Neuronal stem cell (in vitro differentiated cells): ENCODE results near the gene TFAP2C.

Experiments used
- DNase-seq: peaks from one replicate; pipeline ENCODE4 v3.0.0-alpha.2; 2013; ENCODE audit warnings: low spot score
- H2AFZ ChIP-seq: one replicate; pipeline ENCODE4 v1.6.1; 2013; ENCODE audit warnings: mild to moderate bottlenecking, low read length, inconsistent platforms
- H2AK5ac ChIP-seq: 2 replicates; pipeline ENCODE4 v1.6.1; 2013; ENCODE audit warnings: low read depth, mild to moderate bottlenecking, inconsistent platforms, low read length, moderate library complexity, mixed read lengths
- H2BK120ac ChIP-seq: 2 replicates; pipeline ENCODE4 v1.6.1; 2013; ENCODE audit warnings: low read depth, mild to moderate bottlenecking, inconsistent platforms, low read length, moderate library complexity, mixed read lengths
- H2BK12ac ChIP-seq: one replicate; pipeline ENCODE4 v1.6.1; 2013; ENCODE audit warnings: low read length, inconsistent platforms
- H2BK15ac ChIP-seq: 2 replicates; pipeline ENCODE4 v1.6.1; 2013; ENCODE audit warnings: mild to moderate bottlenecking, low read length, inconsistent platforms, mixed read lengths
- H2BK5ac ChIP-seq: one replicate; pipeline ENCODE4 v1.6.1; 2013; ENCODE audit warnings: inconsistent platforms, mild to moderate bottlenecking, low read length, moderate library complexity
- H3K14ac ChIP-seq: one replicate; pipeline ENCODE4 v1.6.1; 2013; ENCODE audit warnings: low read length, inconsistent platforms
- H3K18ac ChIP-seq: 2 replicates; pipeline ENCODE4 v1.6.1; 2013; ENCODE audit warnings: low read length, inconsistent platforms
- H3K23ac ChIP-seq: 2 replicates; pipeline ENCODE4 v1.6.1; 2013; ENCODE audit warnings: low read depth, mild to moderate bottlenecking, mixed read lengths, low read length, inconsistent platforms; ENCODE audit not compliant: poor library complexity
- H3K27ac ChIP-seq: replicated peaks from 3 replicates; pipeline ENCODE4 v1.5.1; 2013; ENCODE audit warnings: low read length, inconsistent platforms
- H3K27me3 ChIP-seq, 3 experiments: 2 replicates each; pipeline ENCODE4 v1.6.1; 2013; ENCODE audit warnings: low read length in 3 of 3, mild to moderate bottlenecking in 2 of 3, inconsistent platforms in 1 of 3, low read depth in 1 of 3, mixed read lengths in 1 of 3, moderate library complexity in 1 of 3; ENCODE audit not compliant: control insufficient read depth in 3 of 3, insufficient read depth in 3 of 3
- H3K36me3 ChIP-seq, 2 donors: replicated peaks in 1 of 2; 2 replicates each; pipeline ENCODE4 v1.6.1; 2013; ENCODE audit warnings: low read length in 2 of 2; ENCODE audit not compliant: control insufficient read depth in 2 of 2, insufficient read depth in 2 of 2
- H3K4ac ChIP-seq: 2 replicates; pipeline ENCODE4 v1.6.1; 2013; ENCODE audit warnings: inconsistent platforms, mild to moderate bottlenecking, low read length, moderate library complexity
- H3K4me1 ChIP-seq, 2 donors: 1 replicate in 1 of 2; 2 replicates in 1 of 2; pipeline ENCODE4 v1.6.1; 2013; ENCODE audit warnings: low read length in 2 of 2, low read depth in 1 of 2; ENCODE audit not compliant: control insufficient read depth in 2 of 2, insufficient read depth in 1 of 2
- H3K4me2 ChIP-seq: one replicate; pipeline ENCODE4 v1.6.1; 2013; ENCODE audit warnings: mild to moderate bottlenecking, low read length, inconsistent platforms; ENCODE audit not compliant: insufficient read depth, poor library complexity, severe bottlenecking
- H3K4me3 ChIP-seq, 2 donors: 2 replicates each; pipeline ENCODE4 v1.5.1; 2013; ENCODE audit warnings: low read length in 2 of 2, mild to moderate bottlenecking in 2 of 2, inconsistent platforms in 1 of 2, moderate library complexity in 1 of 2
- H3K79me1 ChIP-seq: one replicate; pipeline ENCODE4 v1.6.1; 2013; ENCODE audit warnings: low read depth, mild to moderate bottlenecking, inconsistent platforms, low read length, moderate library complexity
- H3K9ac ChIP-seq: one replicate; pipeline ENCODE4 v1.6.1; 2013; ENCODE audit warnings: mild to moderate bottlenecking, low read depth, low read length, inconsistent platforms; ENCODE audit not compliant: poor library complexity
- H3K9me3 ChIP-seq, 2 donors: replicated peaks in 1 of 2; 2 replicates each; pipeline versions ENCODE3 to v1.6.1; 2013; ENCODE audit warnings: low read length in 2 of 2, mild to moderate bottlenecking in 2 of 2, inconsistent platforms in 1 of 2, low read depth in 1 of 2, mixed read lengths in 1 of 2, moderate library complexity in 1 of 2; ENCODE audit not compliant: control insufficient read depth in 2 of 2, insufficient read depth in 1 of 2
- H4K8ac ChIP-seq: one replicate; pipeline ENCODE4 v1.6.1; 2013; ENCODE audit warnings: low read depth, mild to moderate bottlenecking, inconsistent platforms, low read length, moderate library complexity
- H4K91ac ChIP-seq: one replicate; pipeline ENCODE4 v1.6.1; 2013; ENCODE audit warnings: low read length, low read depth, mild to moderate bottlenecking, inconsistent platforms; ENCODE audit not compliant: poor library complexity
- WGBS, 2 donors: extraction: QIAGEN DNeasy Blood & Tissue Kit; methylation state at CpG; one replicate each; pipeline ENCODE4 v1.1.7; 2013; ENCODE audit warnings: missing lambda C conversion rate in 2 of 2, mixed read lengths in 1 of 2; ENCODE audit not compliant: insufficient read length in 2 of 2, insufficient replicate concordance in 1 of 2; ENCODE audit errors: extremely low coverage in 2 of 2; 5-methylcytosine and 5-hydroxymethylcytosine counted together

Gene TFAP2C

DNA sequence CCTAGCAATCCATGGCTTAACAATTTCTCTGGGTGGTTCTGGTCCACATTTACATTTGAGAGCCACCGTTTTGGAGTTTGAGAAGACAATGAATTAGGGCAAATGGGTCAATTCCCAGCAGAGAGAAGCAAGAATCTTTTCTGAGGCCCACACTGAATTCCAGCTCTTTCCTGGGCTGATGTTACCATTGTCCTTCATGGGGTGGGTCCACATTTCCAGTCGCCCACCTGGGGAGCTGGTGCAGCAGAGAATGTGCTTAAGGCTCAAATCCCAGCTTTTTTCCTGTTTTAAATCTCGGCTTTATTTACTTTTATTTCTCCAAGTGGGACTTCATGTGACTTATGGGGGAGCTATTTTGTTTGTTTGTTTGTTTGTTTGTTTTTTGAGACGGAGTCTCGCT is 44.2 kb upstream of the TFAP2C start:
- Histone ChIP-seq H2BK15ac (no peak overlapping the region), H4K8ac (no peak overlapping the region), H3K23ac (no peak overlapping the region), H3K36me3 (no peaks in the 10 kb centered on the region), H3K14ac (no peak overlapping the region), H2AFZ (no peak overlapping the region), H3K27me3 (peaks cover 0 to 4% (median 0%) of the 10 kb centered on the region in 3 experiments), H3K27ac (no peak overlapping the region), H3K79me1 (no peaks in the 10 kb centered on the region), H4K91ac (no peak overlapping the region), H2BK12ac (no peak overlapping the region), H3K9ac (no peak overlapping the region), H2BK120ac (no peak overlapping the region), H3K4ac (no peak overlapping the region), H3K4me1 (no peaks in the 10 kb centered on the region), H3K9me3 (peaks cover 0 to 3% of the 10 kb centered on the region in 2 donors), H2AK5ac (no peak overlapping the region), H3K4me2 (no peak overlapping the region), H3K18ac (no peak overlapping the region), H3K4me3 (no peak overlapping the region), H2BK5ac (no peak overlapping the region)
- DNase-seq, result no peak
- WGBS, 2 donors, result no CpG with 5 or more reads among the region's 5 CpGs

GRCh38 chr20:56587307-56588041 is 41.6 kb upstream of the TFAP2C start:
- no peaks in the 10 kb centered on the region for H3K4me1 ChIP-seq
- no CpG with 5 or more reads among the region's 7 CpGs for WGBS, 2 donors
- H4K91ac ChIP-seq, result no peak overlapping the region
- H2BK5ac ChIP-seq, result no peak overlapping the region
- no peak overlapping the region for H3K4ac ChIP-seq
- no peaks in the 10 kb centered on the region for H3K27me3 ChIP-seq
- no peaks in the 10 kb centered on the region for H3K79me1 ChIP-seq
- H3K4me2 ChIP-seq, result no peak overlapping the region
- H3K36me3 ChIP-seq, result no peaks in the 10 kb centered on the region
- H2BK12ac ChIP-seq, result no peak overlapping the region
- no peak for DNase-seq
- H2AFZ ChIP-seq, result no peak overlapping the region
- H2BK120ac ChIP-seq, result no peak overlapping the region
- H3K4me3 ChIP-seq, result no peak overlapping the region
- no peak overlapping the region for H3K9ac ChIP-seq
- no peak overlapping the region for H3K27ac ChIP-seq
- H3K23ac ChIP-seq, result no peak overlapping the region
- no peak overlapping the region for H3K18ac ChIP-seq
- H2BK15ac ChIP-seq, result no peak overlapping the region
- H2AK5ac ChIP-seq, result no peak overlapping the region
- no peak overlapping the region for H4K8ac ChIP-seq
- H3K14ac ChIP-seq, result no peak overlapping the region
- peaks cover 0 to 3% of the 10 kb centered on the region in 2 donors for H3K9me3 ChIP-seq

- no peak overlapping the region for H2BK15ac ChIP-seq
- no peaks in the 10 kb centered on the region for H3K36me3 ChIP-seq
- no peak overlapping the region for H3K14ac ChIP-seq
- H3K9me3 ChIP-seq, result peaks cover 0 to 3% of the 10 kb centered on the region in 2 donors
- no peak overlapping the region for H2BK5ac ChIP-seq
- no peak overlapping the region for H3K4me2 ChIP-seq
- WGBS, 2 donors, result no CpG with 5 or more reads among the region's 3 CpGs
- H3K9ac ChIP-seq, result no peak overlapping the region
- no peak overlapping the region for H2AFZ ChIP-seq
- H3K4ac ChIP-seq, result no peak overlapping the region
- no peak for DNase-seq
- H3K18ac ChIP-seq, result no peak overlapping the region
- H2BK12ac ChIP-seq, result no peak overlapping the region
- H2BK120ac ChIP-seq, result no peak overlapping the region
- no peaks in the 10 kb centered on the region for H3K79me1 ChIP-seq
- H3K4me3 ChIP-seq, result no peak overlapping the region
- no peaks in the 10 kb centered on the region for H3K4me1 ChIP-seq
- H4K8ac ChIP-seq, result no peak overlapping the region
- H2AK5ac ChIP-seq, result no peak overlapping the region
- H3K27ac ChIP-seq, result no peak overlapping the region
- peaks cover 0 to 4% (median 0%) of the 10 kb centered on the region in 3 experiments for H3K27me3 ChIP-seq
- H3K23ac ChIP-seq, result no peak overlapping the region
- no peak overlapping the region for H4K91ac ChIP-seq
Measured at GRCh38 chr20:56588996-56589395, 40.1 kb upstream of the TFAP2C start.

- no peak overlapping the region for H3K18ac ChIP-seq
- no peaks in the 10 kb centered on the region for H3K36me3 ChIP-seq
- no peak overlapping the region for H2BK12ac ChIP-seq
- WGBS, 2 donors, result no CpG with 5 or more reads among the region's 5 CpGs
- H2AFZ ChIP-seq, result no peak overlapping the region
- H3K4me1 ChIP-seq, result no peaks in the 10 kb centered on the region
- no peak overlapping the region for H2AK5ac ChIP-seq
- H2BK5ac ChIP-seq, result no peak overlapping the region
- H2BK15ac ChIP-seq, result no peak overlapping the region
- no peak overlapping the region for H3K27ac ChIP-seq
- no peak overlapping the region for H3K9ac ChIP-seq
- no peaks in the 10 kb centered on the region for H3K9me3 ChIP-seq
- H4K8ac ChIP-seq, result no peak overlapping the region
- no peak overlapping the region for H4K91ac ChIP-seq
- no peak overlapping the region for H3K23ac ChIP-seq
- H3K14ac ChIP-seq, result no peak overlapping the region
- H3K4ac ChIP-seq, result no peak overlapping the region
- H3K79me1 ChIP-seq, result no peaks in the 10 kb centered on the region
- peaks cover 0 to 4% (median 0%) of the 10 kb centered on the region in 3 experiments for H3K27me3 ChIP-seq
- DNase-seq, result no peak
- no peak overlapping the region for H2BK120ac ChIP-seq
- no peak overlapping the region for H3K4me2 ChIP-seq
- no peak overlapping the region for H3K4me3 ChIP-seq
Measured at GRCh38 chr20:56589633-56590032, 39.5 kb upstream of the TFAP2C start.
